IPS-11a (cell line): Measurements from ENCODE around the gene ZNF407.

Experiments used
- H3K4me3 ChIP-seq: one replicate; pipeline ENCODE4 v1.5.1; 2013; ENCODE audit warnings: low read depth, low read length, control low read depth

ZNF407 gene

DNA sequence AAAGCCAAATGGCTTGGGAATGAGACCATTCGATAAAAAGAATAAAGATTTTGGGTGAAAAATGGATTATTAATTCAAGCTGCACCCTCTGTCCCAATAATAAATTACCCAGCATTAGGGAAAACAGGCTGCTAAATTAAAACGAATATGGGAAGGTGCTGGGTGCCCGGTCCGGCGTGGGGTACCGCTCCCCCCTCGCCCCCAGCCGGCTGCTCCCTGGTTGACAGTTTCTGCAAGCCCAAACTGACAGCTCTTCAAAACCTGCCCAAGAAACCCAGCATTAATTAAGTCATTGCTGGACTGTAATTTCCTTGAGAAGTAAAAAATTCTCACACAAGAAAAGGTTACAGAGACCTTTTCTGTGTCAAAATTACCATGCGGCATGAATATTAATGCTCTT is 512.6 kb downstream of the ZNF407 start:
- H3K4me3 ChIP-seq: no peak overlapping the region

DNA sequence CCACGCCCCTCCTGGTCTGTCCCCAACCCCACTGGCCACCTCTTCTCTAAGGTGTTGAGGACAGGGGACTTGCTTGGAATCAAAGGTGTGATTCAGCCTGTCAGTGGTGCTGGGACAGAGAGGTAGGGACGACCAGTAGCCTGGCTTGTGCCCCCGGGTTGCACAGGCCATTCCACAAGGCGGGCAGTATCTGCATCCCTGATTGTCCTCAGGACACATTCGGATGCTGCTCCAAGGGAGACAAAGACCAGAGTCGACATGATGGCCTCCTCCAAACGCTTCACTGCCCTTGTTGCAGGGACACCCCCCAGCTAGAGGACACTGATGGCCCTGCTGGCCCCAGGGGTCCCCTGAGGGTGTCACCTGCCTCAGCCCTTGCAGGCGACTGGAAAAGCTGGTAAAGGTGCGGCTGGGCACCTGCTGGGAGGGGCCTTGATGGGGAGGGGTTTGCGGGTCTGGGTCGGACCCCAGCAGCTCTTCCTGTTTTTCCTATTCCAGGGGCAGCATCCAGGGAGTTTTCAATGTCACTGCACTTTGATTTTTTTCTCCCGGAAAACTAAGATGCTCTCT is 513.3 kb downstream of the ZNF407 start:
- H3K4me3 ChIP-seq: no peak overlapping the region

DNA sequence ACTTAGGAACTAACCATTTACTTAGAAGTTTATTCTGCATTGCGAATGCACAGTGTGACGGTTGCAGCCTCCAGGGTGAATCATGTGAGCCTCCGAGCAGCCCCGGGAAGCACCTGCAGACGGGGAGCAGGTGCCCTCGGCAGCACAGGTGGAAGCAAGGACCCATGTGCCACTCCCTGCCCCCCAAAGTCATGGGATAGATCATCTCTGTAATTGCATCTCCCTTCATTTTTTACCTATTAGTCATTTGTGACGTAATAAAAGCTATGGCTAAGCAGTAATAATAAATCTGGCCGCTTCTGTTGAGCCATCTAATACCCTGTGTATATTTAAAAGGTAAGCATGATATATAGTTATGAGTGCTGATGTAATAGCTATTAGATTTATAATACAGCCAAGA is 514.1 kb downstream of the ZNF407 start:
- H3K4me3 ChIP-seq: no peak overlapping the region

DNA sequence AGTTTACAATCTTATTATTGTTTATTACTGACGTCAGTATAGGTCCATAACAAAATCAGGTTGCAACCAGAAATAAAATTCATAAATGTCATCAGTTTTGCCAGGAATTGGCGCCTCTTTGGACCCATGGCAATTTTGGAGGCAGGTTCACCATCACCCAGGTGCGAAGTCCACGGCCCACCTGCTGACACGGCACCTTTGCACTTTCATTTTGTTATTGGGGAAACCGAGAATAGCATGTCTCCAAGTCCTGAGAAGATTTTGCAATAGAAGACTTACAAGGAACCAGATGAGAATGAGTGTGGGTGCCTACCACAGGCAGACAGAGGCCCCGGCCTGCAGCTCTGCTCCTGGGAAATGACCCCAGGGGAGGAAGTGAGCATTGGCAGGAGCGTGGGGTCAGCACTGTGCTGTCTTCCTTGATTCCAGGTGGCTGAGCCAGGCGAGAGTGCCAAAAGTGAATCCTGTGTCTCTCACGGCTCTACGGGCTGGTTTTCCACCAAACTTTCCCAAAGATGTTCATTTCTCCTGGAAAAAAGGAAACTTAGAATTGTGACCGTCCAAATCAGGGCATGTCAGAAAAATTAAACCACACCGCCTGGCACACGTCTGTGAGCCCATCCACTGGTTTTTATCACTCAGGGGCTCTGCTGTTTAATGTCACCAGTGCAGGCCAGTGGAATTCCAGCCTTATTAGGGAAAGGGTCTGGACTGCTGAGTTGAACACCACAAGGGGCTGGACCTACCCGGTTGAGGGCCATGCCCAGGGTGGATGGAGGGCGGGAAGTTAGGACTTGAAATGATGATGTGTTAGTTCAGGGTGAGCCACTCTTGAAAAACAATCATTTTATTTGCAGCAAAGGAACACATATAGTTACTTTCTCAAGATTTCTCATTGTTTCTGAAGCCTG is 514.8 kb downstream of the ZNF407 start:
- no peak overlapping the region for H3K4me3 ChIP-seq

DNA sequence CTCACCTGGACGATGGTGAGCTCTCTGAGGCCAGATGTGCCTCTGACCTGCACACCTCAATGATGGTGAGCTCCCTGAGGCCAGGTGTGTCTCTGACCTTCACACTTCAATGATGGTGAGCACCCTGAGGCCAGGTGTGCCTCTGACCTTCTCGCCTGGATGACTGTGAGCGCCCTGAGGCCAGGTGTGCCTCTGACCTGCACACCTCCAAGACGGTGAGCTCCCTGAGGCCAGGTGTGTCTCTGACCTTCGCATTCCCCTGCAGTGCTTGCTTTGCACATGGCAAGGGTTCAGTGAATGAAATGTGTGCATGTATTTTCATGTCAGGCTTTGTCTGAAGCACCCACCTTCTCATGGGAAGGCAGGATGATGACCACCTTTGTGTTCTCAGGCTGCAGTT is 515.8 kb downstream of the ZNF407 start:
- no peak overlapping the region for H3K4me3 ChIP-seq

DNA sequence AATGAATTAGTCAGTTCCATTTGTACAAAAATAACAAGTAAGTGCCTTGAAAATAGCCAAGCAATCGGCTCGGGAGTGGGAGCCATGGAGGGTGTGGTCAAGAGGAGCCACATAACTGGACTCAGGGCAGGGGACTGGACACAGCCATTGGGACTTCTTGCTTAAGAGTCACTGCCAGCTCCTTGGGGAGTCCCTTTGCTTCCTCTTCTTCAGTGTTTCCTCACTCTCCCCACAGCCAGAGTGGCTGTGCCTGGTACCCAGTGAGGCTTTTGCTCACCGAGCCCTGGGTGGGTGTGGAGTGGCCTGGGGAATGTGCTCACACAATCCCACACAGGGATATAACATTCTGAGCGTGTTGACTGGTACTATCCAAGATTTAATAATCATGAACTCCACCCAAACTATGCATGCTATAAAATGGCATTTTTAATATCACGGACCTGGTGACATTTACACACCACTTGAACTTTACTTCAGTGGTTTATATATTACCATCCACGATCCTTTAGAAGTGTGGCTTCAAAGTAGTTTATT is 516.6 kb downstream of the ZNF407 start:
- H3K4me3 ChIP-seq: no peak overlapping the region
